ENCODE results near the gene SDHA.

GRCh38 chr5:219460-219863 is 1.3 kb downstream of the SDHA start:
- TF ChIP-seq SP1 (CRISPR knock-in tag; IDR thresholded peaks at IDR 0.05) (no peak), CREB1 (IDR thresholded peaks at IDR 0.05) (no peak), CREB1 (CRISPR knock-in tag; IDR thresholded peaks at IDR 0.05) (no peak), NFYB (IDR thresholded peaks at IDR 0.05; ENCODE audit: extremely low read depth, insufficient read length) (no peak), SRSF3 (IDR thresholded peaks at IDR 0.05; ENCODE audit: insufficient read depth, low read length) (no peak), ZNF512 (tag; IDR thresholded peaks at IDR 0.05) (no peak)

All from K562 (cell line).